ENCODE data around the gene PLS1.

Gene PLS1

GRCh38 chr3:142644502-142644901 lies 48.3 kb downstream of the PLS1 start:
- H3K23ac ChIP-seq (ENCODE audit: low read length): no peak overlapping the region
- no peak overlapping the region for H4K5ac ChIP-seq (ENCODE audit: low read length)
- H3K4me2 ChIP-seq (ENCODE audit: low read length): no peak overlapping the region
- no peaks in the 10 kb centered on the region for H3K27me3 ChIP-seq (ENCODE audit: insufficient read depth, low read length, poor library complexity)
- H3K79me1 ChIP-seq (ENCODE audit: low read length): no peaks in the 10 kb centered on the region
- H3K9ac ChIP-seq (ENCODE audit: low read length): no peak overlapping the region
- H2BK5ac ChIP-seq (ENCODE audit: low read length): no peak overlapping the region
- no peak overlapping the region for H3K56ac ChIP-seq (ENCODE audit: low read length)
- no peak overlapping the region for H2BK15ac ChIP-seq (replicated peaks; ENCODE audit: low read depth)
- no peak overlapping the region for H3K18ac ChIP-seq (ENCODE audit: low read length)
- H3K79me2 ChIP-seq (ENCODE audit: control insufficient read depth, insufficient read depth, low read length): no peaks in the 10 kb centered on the region
- H3K36me3 ChIP-seq (ENCODE audit: control insufficient read depth, insufficient read depth, low read length): no peaks in the 10 kb centered on the region
- H3K4me1 ChIP-seq (ENCODE audit: control insufficient read depth, low read depth, low read length): no peaks in the 10 kb centered on the region
- DNase-seq: no peak
- H3K4me3 ChIP-seq (ENCODE audit: low read length): no peak overlapping the region
- no peak overlapping the region for H3K4ac ChIP-seq (ENCODE audit: low read depth, low read length)
- H2BK120ac ChIP-seq (ENCODE audit: low read depth, low read length): no peak overlapping the region
- WGBS (ENCODE audit: extremely low coverage, insufficient coverage, low lambda C conversion rate): no CpG with 5 or more reads among the region's 6 CpGs
- H2AK5ac ChIP-seq (ENCODE audit: low read length): no peak overlapping the region
- no peak overlapping the region for H4K8ac ChIP-seq (ENCODE audit: low read depth, low read length)
- H3K27ac ChIP-seq (ENCODE audit: low read depth, low read length): no peak overlapping the region

- Histone ChIP-seq H4K8ac (ENCODE audit: low read depth, low read length) (no peak overlapping the region), H3K23ac (ENCODE audit: low read length) (no peak overlapping the region), H3K9ac (ENCODE audit: low read length) (no peak overlapping the region), H2BK15ac (replicated peaks; ENCODE audit: low read depth) (no peak overlapping the region), H3K18ac (ENCODE audit: low read length) (no peak overlapping the region), H3K27me3 (ENCODE audit: insufficient read depth, low read length, poor library complexity) (no peaks in the 10 kb centered on the region), H2AK5ac (ENCODE audit: low read length) (no peak overlapping the region), H3K36me3 (ENCODE audit: control insufficient read depth, insufficient read depth, low read length) (no peaks in the 10 kb centered on the region), H3K4ac (ENCODE audit: low read depth, low read length) (no peak overlapping the region), H2BK5ac (ENCODE audit: low read length) (no peak overlapping the region), H3K4me3 (ENCODE audit: low read length) (no peak overlapping the region), H4K5ac (ENCODE audit: low read length) (no peak overlapping the region), H3K79me2 (ENCODE audit: control insufficient read depth, insufficient read depth, low read length) (no peaks in the 10 kb centered on the region), H3K4me1 (ENCODE audit: control insufficient read depth, low read depth, low read length) (no peaks in the 10 kb centered on the region), H3K27ac (ENCODE audit: low read depth, low read length) (no peak overlapping the region), H3K4me2 (ENCODE audit: low read length) (no peak overlapping the region), H2BK120ac (ENCODE audit: low read depth, low read length) (no peak overlapping the region), H3K79me1 (ENCODE audit: low read length) (no peaks in the 10 kb centered on the region), H3K56ac (ENCODE audit: low read length) (no peak overlapping the region)
- WGBS (ENCODE audit: extremely low coverage, insufficient coverage, low lambda C conversion rate): no CpG with 5 or more reads among the region's 2 CpGs
- DNase-seq: peak; percentile 77
These were observed 49.1 kb downstream of the PLS1 start for GRCh38 chr3:142645236-142645793.

GRCh38 chr3:142646020-142646785 lies 50.0 kb downstream of the PLS1 start:
- no CpG with 5 or more reads among the region's 5 CpGs for whole genome bisulfite sequencing (ENCODE audit: extremely low coverage, insufficient coverage, low lambda C conversion rate)
- Histone ChIP-seq H3K18ac (ENCODE audit: low read length) (no peak overlapping the region), H3K36me3 (ENCODE audit: control insufficient read depth, insufficient read depth, low read length) (no peaks in the 10 kb centered on the region), H3K4me1 (ENCODE audit: control insufficient read depth, low read depth, low read length) (no peaks in the 10 kb centered on the region), H3K9ac (ENCODE audit: low read length) (no peak overlapping the region), H3K79me1 (ENCODE audit: low read length) (no peaks in the 10 kb centered on the region), H4K8ac (ENCODE audit: low read depth, low read length) (no peak overlapping the region), H3K4me2 (ENCODE audit: low read length) (no peak overlapping the region), H3K79me2 (ENCODE audit: control insufficient read depth, insufficient read depth, low read length) (no peaks in the 10 kb centered on the region), H3K4ac (ENCODE audit: low read depth, low read length) (no peak overlapping the region), H2AK5ac (ENCODE audit: low read length) (no peak overlapping the region), H3K56ac (ENCODE audit: low read length) (no peak overlapping the region), H2BK120ac (ENCODE audit: low read depth, low read length) (no peak overlapping the region), H3K27ac (ENCODE audit: low read depth, low read length) (no peak overlapping the region), H4K5ac (ENCODE audit: low read length) (no peak overlapping the region), H3K27me3 (ENCODE audit: insufficient read depth, low read length, poor library complexity) (no peaks in the 10 kb centered on the region), H3K23ac (ENCODE audit: low read length) (no peak overlapping the region), H2BK5ac (ENCODE audit: low read length) (no peak overlapping the region), H2BK15ac (replicated peaks; ENCODE audit: low read depth) (no peak overlapping the region), H3K4me3 (ENCODE audit: low read length) (no peak overlapping the region)
- no peak for DNase-seq

- Histone ChIP-seq H2BK5ac (ENCODE audit: low read length) (no peak overlapping the region), H3K4me1 (ENCODE audit: control insufficient read depth, low read depth, low read length) (no peaks in the 10 kb centered on the region), H2AK5ac (ENCODE audit: low read length) (no peak overlapping the region), H3K4me3 (ENCODE audit: low read length) (no peak overlapping the region), H4K8ac (ENCODE audit: low read depth, low read length) (no peak overlapping the region), H3K36me3 (ENCODE audit: control insufficient read depth, insufficient read depth, low read length) (no peaks in the 10 kb centered on the region), H3K23ac (ENCODE audit: low read length) (no peak overlapping the region), H3K79me1 (ENCODE audit: low read length) (no peaks in the 10 kb centered on the region), H3K27ac (ENCODE audit: low read depth, low read length) (no peak overlapping the region), H3K27me3 (ENCODE audit: insufficient read depth, low read length, poor library complexity) (no peaks in the 10 kb centered on the region), H3K9ac (ENCODE audit: low read length) (no peak overlapping the region), H3K56ac (ENCODE audit: low read length) (no peak overlapping the region), H2BK15ac (replicated peaks; ENCODE audit: low read depth) (no peak overlapping the region), H4K5ac (ENCODE audit: low read length) (no peak overlapping the region), H3K4ac (ENCODE audit: low read depth, low read length) (no peak overlapping the region), H2BK120ac (ENCODE audit: low read depth, low read length) (no peak overlapping the region), H3K79me2 (ENCODE audit: control insufficient read depth, insufficient read depth, low read length) (no peaks in the 10 kb centered on the region), H3K18ac (ENCODE audit: low read length) (no peak overlapping the region), H3K4me2 (ENCODE audit: low read length) (no peak overlapping the region)
- DNase-seq: no peak
- no CpG with 5 or more reads among the region's 1 CpG for WGBS (ENCODE audit: extremely low coverage, insufficient coverage, low lambda C conversion rate)
These were observed 51.7 kb downstream of the PLS1 start for GRCh38 chr3:142647856-142648255.

- Histone ChIP-seq H3K23ac (ENCODE audit: low read length) (no peak overlapping the region), H2BK5ac (ENCODE audit: low read length) (no peak overlapping the region), H4K8ac (ENCODE audit: low read depth, low read length) (no peak overlapping the region), H3K27ac (ENCODE audit: low read depth, low read length) (no peak overlapping the region), H2BK120ac (ENCODE audit: low read depth, low read length) (no peak overlapping the region), H4K5ac (ENCODE audit: low read length) (no peak overlapping the region), H3K79me2 (ENCODE audit: control insufficient read depth, insufficient read depth, low read length) (no peaks in the 10 kb centered on the region), H3K9ac (ENCODE audit: low read length) (no peak overlapping the region), H3K18ac (ENCODE audit: low read length) (no peak overlapping the region), H3K4me1 (ENCODE audit: control insufficient read depth, low read depth, low read length) (no peaks in the 10 kb centered on the region), H3K79me1 (ENCODE audit: low read length) (no peaks in the 10 kb centered on the region), H2BK15ac (replicated peaks; ENCODE audit: low read depth) (no peak overlapping the region), H3K4ac (ENCODE audit: low read depth, low read length) (no peak overlapping the region), H3K36me3 (ENCODE audit: control insufficient read depth, insufficient read depth, low read length) (no peaks in the 10 kb centered on the region), H2AK5ac (ENCODE audit: low read length) (no peak overlapping the region), H3K4me3 (ENCODE audit: low read length) (no peak overlapping the region), H3K4me2 (ENCODE audit: low read length) (no peak overlapping the region), H3K56ac (ENCODE audit: low read length) (no peak overlapping the region), H3K27me3 (ENCODE audit: insufficient read depth, low read length, poor library complexity) (no peaks in the 10 kb centered on the region)
- WGBS (ENCODE audit: extremely low coverage, insufficient coverage, low lambda C conversion rate): no CpG with 5 or more reads among the region's 3 CpGs
- DNase-seq: no peak
These were observed 52.8 kb downstream of the PLS1 start for GRCh38 chr3:142648950-142649349.
